IMR-90 (cell line): ENCODE measurements around the gene FBXO9.

ENCODE experiments used
- POLR2A ChIP-seq: IDR thresholded peaks from 2 replicates; pipeline ENCODE4 v1.6.1; 2012; ENCODE audit warnings: mild to moderate bottlenecking, low read depth, low read length
- RAD21 ChIP-seq: IDR thresholded peaks from 2 replicates; pipeline ENCODE4 v1.6.1; 2012; ENCODE audit warnings: low read length, improper control_type of control experiment
- RFX5 ChIP-seq: IDR thresholded peaks from 2 replicates; pipeline ENCODE4 v1.8.0; 2012; ENCODE audit warnings: low read depth, mild to moderate bottlenecking, low read length, moderate library complexity
- TF ChIP-seq, protein P1 (sequence below): conservative IDR thresholded peaks from 2 replicates; pipeline ENCODE4 v1.5.1; 2012; ENCODE audit warnings: mild to moderate bottlenecking, low read depth, low read length, improper control_type of control experiment

DNA sequence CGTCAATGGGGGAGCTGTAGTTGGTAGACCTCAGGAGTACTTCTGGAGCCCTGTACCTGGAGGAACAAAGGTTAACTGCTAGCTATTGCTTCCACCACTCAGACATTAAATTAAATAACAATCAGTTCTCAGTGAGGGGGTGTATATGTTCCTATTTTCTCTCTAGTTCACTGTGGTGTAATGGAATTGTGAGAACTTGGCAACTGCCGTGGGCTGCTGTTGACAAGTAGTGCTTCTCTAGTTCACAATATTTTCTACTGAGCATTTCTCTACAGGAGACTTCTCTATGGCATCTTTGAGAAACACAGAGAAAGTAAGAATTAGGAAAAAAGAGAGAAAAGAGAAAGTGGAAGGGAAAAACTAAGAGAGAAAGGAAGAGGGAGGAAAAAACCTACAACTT lies 46.8 kb upstream of the FBXO9 start:
- TF ChIP-seq, protein P1, sequence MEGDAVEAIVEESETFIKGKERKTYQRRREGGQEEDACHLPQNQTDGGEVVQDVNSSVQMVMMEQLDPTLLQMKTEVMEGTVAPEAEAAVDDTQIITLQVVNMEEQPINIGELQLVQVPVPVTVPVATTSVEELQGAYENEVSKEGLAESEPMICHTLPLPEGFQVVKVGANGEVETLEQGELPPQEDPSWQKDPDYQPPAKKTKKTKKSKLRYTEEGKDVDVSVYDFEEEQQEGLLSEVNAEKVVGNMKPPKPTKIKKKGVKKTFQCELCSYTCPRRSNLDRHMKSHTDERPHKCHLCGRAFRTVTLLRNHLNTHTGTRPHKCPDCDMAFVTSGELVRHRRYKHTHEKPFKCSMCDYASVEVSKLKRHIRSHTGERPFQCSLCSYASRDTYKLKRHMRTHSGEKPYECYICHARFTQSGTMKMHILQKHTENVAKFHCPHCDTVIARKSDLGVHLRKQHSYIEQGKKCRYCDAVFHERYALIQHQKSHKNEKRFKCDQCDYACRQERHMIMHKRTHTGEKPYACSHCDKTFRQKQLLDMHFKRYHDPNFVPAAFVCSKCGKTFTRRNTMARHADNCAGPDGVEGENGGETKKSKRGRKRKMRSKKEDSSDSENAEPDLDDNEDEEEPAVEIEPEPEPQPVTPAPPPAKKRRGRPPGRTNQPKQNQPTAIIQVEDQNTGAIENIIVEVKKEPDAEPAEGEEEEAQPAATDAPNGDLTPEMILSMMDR, result no peak
- TF ChIP-seq RFX5 (no peak), POLR2A (no peak), RAD21 (no peak)
